Measurements from ENCODE around the gene HPCAL1. TPM values are rescaled to one million over a fixed set of nuclear protein-coding genes. Genes with fewer than 3 reads are reported as not detected.
A peak's percentile ranks its signal among the peaks of the same experiment; 100 is the strongest.

Gene HPCAL1
- total and polyA plus RNA-seq, 4 donors, result 122 to 147 (median 136) TPM

DNA sequence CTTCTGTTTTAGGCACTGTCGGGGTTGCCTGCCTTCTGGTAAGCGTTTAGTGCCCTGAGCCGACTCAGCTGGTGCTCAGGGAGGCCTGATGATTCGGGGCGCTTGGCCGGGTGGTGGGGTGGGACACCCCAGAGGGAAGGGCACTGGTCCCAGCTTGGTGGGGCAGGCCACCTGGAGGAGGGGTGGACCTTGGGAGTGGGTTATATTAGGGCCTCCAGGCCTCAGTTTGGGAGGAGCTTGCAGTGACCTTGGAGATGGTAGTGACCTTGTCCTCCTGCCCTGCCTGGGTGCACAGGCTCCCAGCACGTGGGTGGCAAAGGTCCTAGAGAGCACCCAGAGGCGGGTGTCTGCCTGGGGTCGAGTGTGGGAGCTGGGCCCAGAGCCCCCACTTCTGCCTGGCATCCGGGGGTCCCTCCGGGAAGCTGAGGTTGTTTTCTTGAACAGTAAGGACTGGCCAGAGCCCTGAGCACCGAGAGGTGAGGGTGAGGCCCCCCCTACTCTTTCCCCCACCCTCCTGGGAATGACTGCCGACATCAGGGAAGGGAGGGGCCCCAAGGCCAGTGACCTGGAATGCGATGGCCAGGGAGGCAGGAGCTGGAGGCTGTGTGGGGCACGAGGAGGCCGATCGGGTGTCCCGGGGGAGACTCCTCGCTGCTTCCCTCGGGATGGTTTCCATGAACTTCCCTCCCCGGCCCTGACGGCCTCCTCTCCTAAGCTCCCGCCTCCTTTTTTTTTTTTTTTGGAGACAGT is 61.3 kb downstream of the HPCAL1 start:
- Histone ChIP-seq H3K9me3 (ENCODE audit: control insufficient read depth in 4 of 4, insufficient read depth in 3 of 4, low read length in 3 of 4) (no peaks in the 10 kb centered on the region), H3K4me1 (ENCODE audit: control insufficient read depth in 5 of 5, insufficient read depth in 5 of 5, low read length in 5 of 5) (peaks cover 0 to 36% (median 22%) of the 10 kb centered on the region in 5 donors), H3K4me3 (no peak overlapping the region), H3K36me3 (ENCODE audit: control insufficient read depth in 4 of 4, insufficient read depth in 4 of 4, low read length in 4 of 4) (peaks cover 0 to 5% (median 0%) of the 10 kb centered on the region in 4 donors), H3K27me3 (ENCODE audit: control insufficient read depth in 3 of 3, insufficient read depth in 3 of 3, low read length in 2 of 3) (no peaks in the 10 kb centered on the region), H3K9ac (ENCODE audit: insufficient read depth in 1 of 2, low read length in 2 of 2) (no peak overlapping the region), H3K27ac (ENCODE audit: low read depth in 1 of 2, low read length in 1 of 2) (peak overlapping the region in 1 of 2 donors; percentile 13)
- DNase-seq, result no peak
- TF ChIP-seq, protein P1, sequence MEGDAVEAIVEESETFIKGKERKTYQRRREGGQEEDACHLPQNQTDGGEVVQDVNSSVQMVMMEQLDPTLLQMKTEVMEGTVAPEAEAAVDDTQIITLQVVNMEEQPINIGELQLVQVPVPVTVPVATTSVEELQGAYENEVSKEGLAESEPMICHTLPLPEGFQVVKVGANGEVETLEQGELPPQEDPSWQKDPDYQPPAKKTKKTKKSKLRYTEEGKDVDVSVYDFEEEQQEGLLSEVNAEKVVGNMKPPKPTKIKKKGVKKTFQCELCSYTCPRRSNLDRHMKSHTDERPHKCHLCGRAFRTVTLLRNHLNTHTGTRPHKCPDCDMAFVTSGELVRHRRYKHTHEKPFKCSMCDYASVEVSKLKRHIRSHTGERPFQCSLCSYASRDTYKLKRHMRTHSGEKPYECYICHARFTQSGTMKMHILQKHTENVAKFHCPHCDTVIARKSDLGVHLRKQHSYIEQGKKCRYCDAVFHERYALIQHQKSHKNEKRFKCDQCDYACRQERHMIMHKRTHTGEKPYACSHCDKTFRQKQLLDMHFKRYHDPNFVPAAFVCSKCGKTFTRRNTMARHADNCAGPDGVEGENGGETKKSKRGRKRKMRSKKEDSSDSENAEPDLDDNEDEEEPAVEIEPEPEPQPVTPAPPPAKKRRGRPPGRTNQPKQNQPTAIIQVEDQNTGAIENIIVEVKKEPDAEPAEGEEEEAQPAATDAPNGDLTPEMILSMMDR (IDR thresholded peaks at IDR 0.05; ENCODE audit: control extremely low read depth, extremely low read depth), result no peak
- no peak for ATAC-seq (ENCODE audit: insufficient read depth, low FRiP score)
- 85 to 92% methylated on average over 23 of the region's 23 CpGs for WGBS, 2 donors

DNA sequence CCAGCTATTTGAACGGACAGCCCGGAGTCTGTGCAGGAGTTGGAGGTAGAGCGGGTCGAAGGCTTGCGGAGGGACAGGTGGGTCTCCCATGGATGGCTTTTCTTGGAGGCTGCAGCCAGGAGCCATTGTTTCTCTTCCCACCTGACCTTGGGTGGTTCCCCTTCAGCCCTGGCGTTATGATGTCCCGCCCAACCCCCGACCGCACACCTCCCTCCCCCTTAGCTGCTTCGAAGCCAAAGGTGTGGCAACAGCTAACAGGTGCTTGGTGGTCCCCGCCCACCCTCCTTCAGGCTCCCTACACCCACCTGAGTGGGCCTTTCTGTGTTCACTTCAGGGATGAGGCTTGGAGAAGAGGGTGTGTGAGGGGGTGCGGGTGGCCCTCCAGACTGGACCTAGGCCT is 62.7 kb downstream of the HPCAL1 start:
- H3K27ac ChIP-seq (ENCODE audit: low read depth in 1 of 2, low read length in 1 of 2), result peak overlapping the region in 1 of 2 donors; percentile 17
- ATAC-seq (ENCODE audit: insufficient read depth, low FRiP score), result no peak

DNA sequence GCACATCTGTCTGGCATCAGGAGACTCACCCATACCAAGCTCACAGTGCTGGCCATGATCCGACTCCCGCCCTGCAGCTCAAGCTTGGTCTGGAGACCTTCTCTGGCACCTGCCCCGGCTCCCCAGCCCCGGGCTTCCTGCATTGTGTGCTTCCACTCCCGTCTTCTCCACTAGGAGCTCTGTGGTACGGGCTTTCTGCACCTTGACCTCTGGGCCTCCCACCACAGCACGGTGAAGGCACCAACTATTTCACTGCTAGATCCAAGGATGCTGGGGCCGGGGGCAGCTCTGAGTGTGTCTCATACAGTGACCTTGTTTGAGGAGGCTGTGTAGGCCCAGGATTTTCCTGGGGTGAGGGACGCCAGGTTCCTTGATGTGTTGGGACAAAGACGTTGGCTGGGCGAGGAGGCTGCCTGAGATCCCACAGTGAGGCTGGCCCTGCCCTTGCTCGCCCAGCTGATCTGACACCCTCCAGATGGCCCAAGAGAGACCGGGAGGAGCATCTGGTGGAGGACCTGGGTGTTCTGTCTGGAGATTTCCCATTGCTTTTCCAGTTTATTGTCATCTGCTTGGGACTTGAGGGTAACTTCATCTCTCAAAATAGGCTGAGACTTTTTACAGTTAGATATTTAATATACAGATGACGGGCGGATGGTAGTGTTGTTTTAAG is 64.0 kb downstream of the HPCAL1 start:
- Histone ChIP-seq H3K4me3 (no peak overlapping the region), H3K9ac (ENCODE audit: insufficient read depth in 1 of 2, low read length in 2 of 2) (no peak overlapping the region), H3K4me1 (ENCODE audit: control insufficient read depth in 5 of 5, insufficient read depth in 5 of 5, low read length in 5 of 5) (peaks cover 0 to 51% (median 14%) of the 10 kb centered on the region in 5 donors), H3K9me3 (ENCODE audit: control insufficient read depth in 4 of 4, insufficient read depth in 3 of 4, low read length in 3 of 4) (no peaks in the 10 kb centered on the region), H3K27ac (ENCODE audit: low read depth in 1 of 2, low read length in 1 of 2) (peak overlapping the region in 1 of 2 donors; percentile 42), H3K27me3 (ENCODE audit: control insufficient read depth in 3 of 3, insufficient read depth in 3 of 3, low read length in 2 of 3) (no peaks in the 10 kb centered on the region), H3K36me3 (ENCODE audit: control insufficient read depth in 4 of 4, insufficient read depth in 4 of 4, low read length in 4 of 4) (no peaks in the 10 kb centered on the region)
- DNase-seq (no peak), ATAC-seq (ENCODE audit: insufficient read depth, low FRiP score) (no peak)
- TF ChIP-seq, protein P1 (IDR thresholded peaks at IDR 0.05; ENCODE audit: control extremely low read depth, extremely low read depth), result no peak
- WGBS, 2 donors, result 87 to 90% methylated on average over 15 of the region's 15 CpGs

More for the DNA sequence above, 62.7 kb downstream of the HPCAL1 start:
- Histone ChIP-seq H3K9ac (ENCODE audit: insufficient read depth in 1 of 2, low read length in 2 of 2) (no peak overlapping the region), H3K4me1 (ENCODE audit: control insufficient read depth in 5 of 5, insufficient read depth in 5 of 5, low read length in 5 of 5) (peaks cover 0 to 43% (median 23%) of the 10 kb centered on the region in 5 donors), H3K27me3 (ENCODE audit: control insufficient read depth in 3 of 3, insufficient read depth in 3 of 3, low read length in 2 of 3) (no peaks in the 10 kb centered on the region), H3K4me3 (no peak overlapping the region), H3K36me3 (ENCODE audit: control insufficient read depth in 4 of 4, insufficient read depth in 4 of 4, low read length in 4 of 4) (no peaks in the 10 kb centered on the region), H3K9me3 (ENCODE audit: control insufficient read depth in 4 of 4, insufficient read depth in 3 of 4, low read length in 3 of 4) (no peaks in the 10 kb centered on the region)
- WGBS, 2 donors, result 80 to 91% methylated on average over 12 of the region's 12 CpGs
- TF ChIP-seq, protein P1 (IDR thresholded peaks at IDR 0.05; ENCODE audit: control extremely low read depth, extremely low read depth), result no peak
- no peak for DNase-seq
